HG02763 (cell line): ENCODE measurements around the gene TPM1.
"Not testable (repeated sequence)": the region's sequence is repeated elsewhere in the genome, so short reads cannot be mapped to it uniquely, and the experiment has no call there.

Experiments
- ATAC-seq: cut with Tn5 transposase; IDR thresholded peaks from one replicate; pipeline ENCODE4 v1.9.1; 2021; ENCODE audit warnings: mild to moderate bottlenecking, moderate library complexity; ENCODE audit not compliant: unreplicated experiment

Gene TPM1

DNA sequence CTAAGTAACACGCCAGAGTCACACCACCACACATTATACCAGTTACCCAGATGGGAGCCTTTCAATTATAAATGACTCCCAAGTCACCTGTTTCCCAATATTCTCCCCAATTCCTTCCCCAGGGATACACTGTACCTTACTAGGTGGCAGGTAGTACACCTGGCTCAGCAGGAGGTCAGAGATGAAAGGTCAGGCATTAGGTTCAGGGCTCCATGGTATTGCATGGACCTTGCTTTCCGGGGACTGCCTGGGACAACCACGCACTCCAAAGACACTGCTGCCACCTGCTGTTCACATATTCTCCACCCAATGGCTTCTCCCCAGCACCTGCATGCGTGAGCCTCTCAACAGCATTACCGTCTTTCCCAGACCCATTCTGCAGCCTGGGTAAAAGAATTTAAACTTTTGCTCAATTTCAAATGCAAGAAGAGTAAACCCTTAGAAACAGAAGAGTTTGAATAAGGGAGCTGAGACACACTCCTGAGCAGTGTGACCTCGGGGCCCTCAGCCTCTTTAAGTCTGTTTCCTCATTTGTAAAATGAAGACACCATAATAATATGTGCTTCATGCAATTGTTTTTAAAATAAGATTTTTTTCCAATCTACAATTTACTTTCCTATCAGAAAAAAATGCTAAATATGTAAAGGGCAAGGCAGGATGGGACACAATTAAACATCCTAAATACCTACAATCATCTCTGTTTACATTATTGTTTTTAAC, 51.1 kb downstream of the TPM1 start:
- no peak for ATAC-seq

DNA sequence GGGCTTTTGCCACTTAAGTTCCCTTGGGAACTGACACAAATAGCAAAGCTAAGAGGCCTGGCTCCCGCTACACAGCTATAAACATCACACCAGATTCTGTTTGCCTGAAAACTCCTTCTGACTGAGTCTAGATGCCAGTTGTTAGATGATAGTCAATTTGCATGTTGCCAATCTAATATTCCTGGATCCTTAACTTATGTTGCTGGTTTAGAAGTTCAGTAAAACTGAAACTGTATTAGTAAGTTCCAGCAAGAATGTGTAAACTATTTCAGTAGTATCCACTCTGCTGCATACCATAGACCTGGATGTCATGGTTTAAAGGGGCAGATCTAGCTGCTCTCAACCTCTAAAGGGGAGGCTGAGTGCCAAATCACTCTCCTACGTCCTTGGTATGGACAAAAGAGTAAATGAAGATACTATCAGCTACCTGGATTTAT, 52.0 kb downstream of the TPM1 start:
- no peak for ATAC-seq

DNA sequence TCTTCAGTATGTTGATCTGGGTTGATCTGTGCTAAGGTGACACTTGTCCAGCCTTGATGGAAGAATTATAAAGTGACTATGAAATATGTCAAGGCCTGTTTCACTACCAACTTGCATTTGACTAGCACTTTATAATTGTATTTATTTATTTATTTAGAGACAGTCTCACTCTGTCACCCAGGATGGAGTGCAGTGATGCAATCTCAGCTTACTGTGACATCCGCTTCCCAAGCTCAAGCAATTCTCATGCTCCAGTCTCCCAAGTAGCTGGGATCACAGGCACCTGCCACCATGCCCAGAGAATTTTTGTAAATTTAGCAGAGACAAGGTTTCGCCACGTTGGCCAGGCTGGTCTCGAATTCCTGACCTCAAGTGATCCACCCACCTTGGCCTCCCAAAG, 53.6 kb downstream of the TPM1 start:
- no peak for ATAC-seq

DNA sequence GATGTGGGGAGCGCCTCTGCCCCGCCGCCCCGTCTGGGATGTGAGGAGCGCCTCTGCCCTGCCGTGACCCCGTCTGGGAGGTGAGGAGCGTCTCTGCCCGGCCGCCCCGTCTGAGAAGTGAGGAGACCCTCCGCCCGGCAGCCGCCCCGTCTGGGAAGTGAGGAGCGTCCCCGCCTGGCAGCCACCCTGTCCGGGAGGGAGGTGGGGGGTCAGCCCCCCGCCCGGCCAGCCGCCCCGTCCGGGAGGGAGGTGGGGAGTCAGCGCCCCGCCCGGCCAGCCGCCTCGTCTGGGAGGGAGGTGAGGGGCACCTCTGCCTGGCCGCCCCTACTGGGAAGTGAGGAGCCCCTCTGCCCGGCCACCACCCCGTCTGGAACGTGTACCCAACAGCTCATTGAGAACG, 56.4 kb downstream of the TPM1 start:
- ATAC-seq: not testable (repeated sequence)

DNA sequence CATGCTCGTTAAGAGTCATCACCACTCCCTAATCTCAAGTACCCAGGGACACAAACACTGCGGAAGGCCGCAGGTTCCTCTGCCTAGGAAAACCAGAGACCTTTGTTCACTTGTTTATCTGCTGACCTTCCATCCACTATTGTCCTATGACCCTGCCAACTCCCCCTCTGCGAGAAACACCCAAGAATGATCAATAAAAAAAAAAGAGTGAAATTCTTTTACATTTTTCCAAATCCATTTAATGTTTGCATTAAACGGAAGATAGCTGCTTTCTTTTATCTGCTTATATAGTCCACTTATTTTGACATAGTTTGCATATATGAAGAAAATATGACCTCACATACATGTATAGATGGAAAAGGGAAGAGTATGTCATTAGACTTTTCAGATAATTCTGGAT, 57.0 kb downstream of the TPM1 start:
- ATAC-seq: not testable (repeated sequence)

GRCh38 chr15:63103416-63103815, 60.9 kb downstream of the TPM1 start:
- ATAC-seq: no peak

GRCh38 chr15:63104727-63105126, 62.2 kb downstream of the TPM1 start:
- ATAC-seq: no peak

DNA sequence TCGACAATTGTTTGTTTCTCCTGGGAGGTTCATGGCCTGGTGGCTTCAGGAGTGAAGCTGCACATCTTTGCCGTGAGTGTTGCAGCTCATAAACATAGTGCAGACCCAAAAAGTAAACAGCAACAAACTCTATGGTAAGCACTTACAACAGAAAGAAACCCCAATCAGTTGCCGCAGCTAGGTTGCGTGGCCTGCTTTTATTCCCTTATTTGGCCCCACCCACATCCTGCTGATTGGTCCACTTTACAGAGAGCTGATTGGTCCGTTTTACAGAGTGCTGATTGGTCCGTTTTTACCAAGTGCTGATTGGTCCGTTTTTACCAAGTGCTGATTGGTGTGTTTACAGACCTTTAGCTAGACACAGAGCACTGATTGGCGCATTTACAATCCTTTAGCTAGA, 62.8 kb downstream of the TPM1 start:
- ATAC-seq: not testable (repeated sequence)

DNA sequence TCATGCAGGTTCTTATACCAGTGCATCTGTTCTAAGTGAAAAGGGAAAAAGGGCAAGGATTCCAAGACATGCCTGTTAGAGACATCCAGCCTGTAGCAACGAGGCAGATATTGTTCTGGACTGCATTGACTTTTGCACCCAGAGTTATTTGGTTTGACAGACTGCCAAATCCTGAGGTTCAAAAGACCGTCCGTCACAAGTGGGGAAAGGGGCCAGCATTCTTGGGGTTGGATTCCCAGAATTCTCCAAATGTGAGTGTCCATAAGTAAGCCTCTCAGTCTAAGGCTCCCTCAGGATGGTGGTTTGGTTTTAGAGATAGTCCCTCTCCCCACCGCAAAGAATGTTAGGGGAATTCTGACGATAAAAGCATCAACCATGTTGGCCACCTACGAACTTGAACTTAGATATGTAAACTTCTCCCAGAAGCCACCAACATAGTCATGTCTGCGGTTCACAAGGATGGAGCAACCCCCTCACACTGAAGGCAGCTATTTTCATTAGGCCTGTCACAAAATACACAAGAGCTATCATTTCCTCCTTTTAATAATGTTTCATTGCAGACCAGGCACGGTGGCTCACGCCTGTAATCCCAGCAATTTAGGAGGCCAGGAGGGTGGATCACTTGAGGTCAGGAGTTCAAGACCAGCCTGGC, 65.5 kb downstream of the TPM1 start:
- ATAC-seq: no peak

GRCh38 chr15:63109498-63109897, 67.0 kb downstream of the TPM1 start:
- no peak for ATAC-seq

DNA sequence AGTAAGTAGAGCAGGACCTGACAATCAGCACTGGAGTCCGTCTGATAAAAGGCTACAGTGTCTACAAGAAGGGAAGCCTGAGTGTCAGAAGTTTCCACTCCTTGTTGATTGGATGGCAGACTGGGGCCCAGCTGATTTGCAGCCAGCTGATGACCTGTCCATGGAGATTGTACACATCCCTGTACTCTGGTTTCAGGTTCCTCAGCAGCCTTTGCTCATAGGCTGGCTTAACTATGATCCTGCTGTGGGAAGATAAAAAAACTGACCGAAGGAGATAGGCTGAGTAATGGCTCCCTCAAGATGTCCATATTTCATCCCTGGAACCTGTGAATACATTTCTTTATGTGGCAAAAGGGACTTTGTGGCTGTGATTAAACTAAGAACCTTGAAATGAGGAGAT, 67.4 kb downstream of the TPM1 start:
- ATAC-seq: no peak

DNA sequence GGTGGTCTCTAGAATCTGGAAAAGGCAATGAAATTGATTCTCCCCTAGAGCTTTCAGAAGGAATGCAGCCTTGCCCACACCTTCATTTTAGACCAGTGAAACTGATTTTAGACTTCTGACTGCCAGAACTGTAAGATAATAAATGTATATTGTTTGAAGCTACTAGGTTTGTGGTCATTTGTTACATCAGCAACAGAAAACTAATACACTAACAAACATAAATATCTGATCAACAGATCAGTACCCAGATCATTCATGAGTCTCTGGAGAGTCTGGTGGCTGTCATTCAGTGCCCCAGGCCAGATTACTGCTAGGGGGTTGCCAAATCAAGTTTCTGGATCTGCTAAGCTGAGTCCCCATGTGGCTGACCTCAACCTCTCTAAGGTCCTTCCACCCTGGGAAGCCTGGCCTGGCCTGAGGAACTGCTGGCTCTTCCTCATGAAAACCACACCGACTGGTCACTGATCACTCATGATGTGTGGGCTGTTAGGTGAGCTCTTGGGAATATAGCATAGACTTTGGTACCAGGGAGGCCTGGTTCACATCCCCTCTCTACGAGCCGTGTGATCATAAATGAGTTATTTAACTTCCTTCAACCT, 68.0 kb downstream of the TPM1 start:
- ATAC-seq: no peak

DNA sequence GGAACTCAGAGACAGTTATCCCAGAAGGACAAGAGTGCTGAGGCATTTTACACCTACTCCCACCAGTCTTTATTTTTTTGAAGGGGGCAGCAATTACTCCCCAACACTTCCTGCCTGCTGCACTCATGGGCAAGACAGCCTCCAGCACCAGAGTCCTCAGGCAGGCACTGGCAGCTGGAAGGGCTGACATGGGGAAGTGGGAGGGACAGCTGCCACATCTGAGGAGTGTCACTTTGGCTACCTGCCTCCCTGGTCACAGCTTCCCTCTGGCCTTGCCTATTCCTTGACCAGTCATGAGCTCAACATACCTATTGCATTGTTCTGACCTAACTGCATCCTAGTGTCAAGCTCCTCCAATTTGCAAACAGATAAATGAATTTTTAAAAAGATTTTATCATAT, 68.9 kb downstream of the TPM1 start:
- no peak for ATAC-seq

- no peak for ATAC-seq
These were observed 70.3 kb downstream of the TPM1 start for GRCh38 chr15:63112871-63113270.

GRCh38 chr15:63114465-63114864, 71.9 kb downstream of the TPM1 start:
- ATAC-seq: no peak
